Uterus (tissue), 4 donors: ENCODE data around the gene PIK3R6. TPM values are rescaled to one million over a fixed set of nuclear protein-coding genes. Genes with fewer than 3 reads are reported as not detected.

ENCODE experiments used
- DNase-seq, 2 donors: peaks; one replicate each; pipeline ENCODE4 v3.0.0-alpha.2; 2019 to 2020
- H3K27ac ChIP-seq, 2 donors: fragments of 200-600 bp; sonication (generic); 1 replicate in 1 of 2; 2 replicates in 1 of 2; pipeline ENCODE4 v1.5.1; 2016 to 2018
- H3K27me3 ChIP-seq, 2 donors: fragments of 200-600 bp; sonication (generic); one replicate each; pipeline ENCODE4 v1.5.1; 2018 to 2019; ENCODE audit warnings: control low read depth in 1 of 2
- H3K36me3 ChIP-seq, 2 donors: fragments of 200-600 bp; sonication (generic); one replicate each; pipeline ENCODE4 v1.5.1; 2019; ENCODE audit warnings: control low read depth in 1 of 2
- H3K4me1 ChIP-seq, 2 donors: fragments of 200-600 bp; sonication (generic); one replicate each; pipeline ENCODE4 v1.5.1; 2018 to 2019; ENCODE audit warnings: control low read depth in 1 of 2
- H3K4me3 ChIP-seq, 2 donors: fragments of 200-600 bp; sonication (generic); 1 replicate in 1 of 2; 2 replicates in 1 of 2; pipeline ENCODE4 v1.5.1; 2018 to 2019; ENCODE audit warnings: mild to moderate bottlenecking in 1 of 2
- H3K9me3 ChIP-seq, 2 donors: fragments of 200-600 bp; sonication (generic); one replicate each; pipeline ENCODE4 v1.5.1; 2019; ENCODE audit warnings: control low read depth in 1 of 2
- CTCF ChIP-seq, 4 experiments: fragments of 200-600 bp in 2 of 4; fragments of 450-650 bp in 2 of 4; sonication (generic) in 2 of 4; IDR thresholded peaks; one replicate each; pipeline ENCODE4 v1.5.1; 2016 to 2019; ENCODE audit warnings: antibody characterized with exemption in 4 of 4, mild to moderate bottlenecking in 2 of 4, moderate library complexity in 1 of 4
- POLR2A ChIP-seq, 2 donors: fragments of 450-650 bp; IDR thresholded peaks; one replicate each; pipeline ENCODE4 v1.6.1; 2016; ENCODE audit warnings: antibody characterized with exemption in 2 of 2, mild to moderate bottlenecking in 1 of 2, moderate library complexity in 1 of 2
- intact Hi-C: fragments of 100-400 bp; cut with DNase I; formaldehyde crosslinking; loops from one replicate; pipeline ENCODE4 v1.15.1; 2023; ENCODE audit warnings: low total_unique reads
- total RNA-seq, 4 donors: library from RNA; depleted of rRNA in 3 of 4; stranded (reverse); fragments of >200 nt in 3 of 4; gene quantifications; one replicate each; pipeline versions ENCODE4 v1.1.0 to v1.2.4, GENCODE V29; 2014 to 2023
- donor health status: DM: yes; HTN: yes; CAD: no.

PIK3R6 gene
- total RNA-seq, 4 donors from 2014 or later: 0.34 to 24.6 (median 1.1) TPM; not detected in 1

GRCh38 chr17:8791248-8791909, 76.1 kb downstream of the PIK3R6 start:
- TF ChIP-seq CTCF (IDR thresholded peaks at IDR 0.05): no peak
- no peak for TF ChIP-seq POLR2A (IDR thresholded peaks at IDR 0.05)
- H3K9me3 ChIP-seq: peaks cover 0 to 10% of the 10 kb centered on the region in 2 donors
- DNase-seq: no peak
- H3K4me1 ChIP-seq: no peaks in the 10 kb centered on the region
- H3K4me3 ChIP-seq: no peak overlapping the region
- no peaks in the 10 kb centered on the region for H3K36me3 ChIP-seq
- no peak overlapping the region for H3K27ac ChIP-seq
- no peaks in the 10 kb centered on the region for H3K27me3 ChIP-seq
- intact Hi-C loops: no loop called here

GRCh38 chr17:8789743-8790142, 77.7 kb downstream of the PIK3R6 start:
- no peaks in the 10 kb centered on the region for H3K4me1 ChIP-seq
- no peaks in the 10 kb centered on the region for H3K36me3 ChIP-seq
- no peak for DNase-seq
- H3K27ac ChIP-seq: no peak overlapping the region
- H3K4me3 ChIP-seq: no peak overlapping the region
- H3K9me3 ChIP-seq: peaks cover 0 to 10% of the 10 kb centered on the region in 2 donors
- intact Hi-C loops: no loop called here
- TF ChIP-seq POLR2A (IDR thresholded peaks at IDR 0.05) (no peak), CTCF (IDR thresholded peaks at IDR 0.05) (no peak)
- no peaks in the 10 kb centered on the region for H3K27me3 ChIP-seq

GRCh38 chr17:8788998-8789397, 78.5 kb downstream of the PIK3R6 start:
- intact Hi-C loops: no loop called here

GRCh38 chr17:8785547-8786413, 81.7 kb downstream of the PIK3R6 start:
- DNase-seq: peak; percentile 68 to 79
- Histone ChIP-seq H3K9me3 (no peaks in the 10 kb centered on the region), H3K4me3 (no peak overlapping the region), H3K36me3 (no peaks in the 10 kb centered on the region), H3K27me3 (no peaks in the 10 kb centered on the region), H3K27ac (no peak overlapping the region), H3K4me1 (no peaks in the 10 kb centered on the region)
- TF ChIP-seq POLR2A (IDR thresholded peaks at IDR 0.05) (no peak), CTCF (IDR thresholded peaks at IDR 0.05) (peak; percentile 69 to 76 (median 74))
- intact Hi-C loops: no loop called here

More at GRCh38 chr17:8788998-8789397, 78.5 kb downstream of the PIK3R6 start:
- DNase-seq: no peak
- H3K27ac ChIP-seq: no peak overlapping the region
- no peaks in the 10 kb centered on the region for H3K36me3 ChIP-seq
- H3K9me3 ChIP-seq: peaks cover 0 to 10% of the 10 kb centered on the region in 2 donors
- no peaks in the 10 kb centered on the region for H3K27me3 ChIP-seq
- no peak for TF ChIP-seq POLR2A (IDR thresholded peaks at IDR 0.05)
- TF ChIP-seq CTCF (IDR thresholded peaks at IDR 0.05): no peak
- H3K4me3 ChIP-seq: no peak overlapping the region
- H3K4me1 ChIP-seq: no peaks in the 10 kb centered on the region

GRCh38 chr17:8782176-8782575, 85.3 kb downstream of the PIK3R6 start:
- intact Hi-C loops: no loop called here
- no peak overlapping the region for H3K27ac ChIP-seq
- H3K4me1 ChIP-seq: no peaks in the 10 kb centered on the region

More at GRCh38 chr17:8782176-8782575, 85.3 kb downstream of the PIK3R6 start:
- no peaks in the 10 kb centered on the region for H3K36me3 ChIP-seq
- H3K4me3 ChIP-seq: no peak overlapping the region
- TF ChIP-seq POLR2A (IDR thresholded peaks at IDR 0.05) (no peak), CTCF (IDR thresholded peaks at IDR 0.05) (no peak)
- H3K9me3 ChIP-seq: no peaks in the 10 kb centered on the region
- no peaks in the 10 kb centered on the region for H3K27me3 ChIP-seq
- no peak for DNase-seq
